Measurements from ENCODE around the gene SLC34A1. TPM values are rescaled to one million over a fixed set of nuclear protein-coding genes. Genes with fewer than 3 reads are reported as not detected.
A peak's percentile ranks its signal among the peaks of the same experiment; 100 is the strongest.

The SLC34A1 gene
- total and polyA plus RNA-seq, 8 donors = not detected

DNA sequence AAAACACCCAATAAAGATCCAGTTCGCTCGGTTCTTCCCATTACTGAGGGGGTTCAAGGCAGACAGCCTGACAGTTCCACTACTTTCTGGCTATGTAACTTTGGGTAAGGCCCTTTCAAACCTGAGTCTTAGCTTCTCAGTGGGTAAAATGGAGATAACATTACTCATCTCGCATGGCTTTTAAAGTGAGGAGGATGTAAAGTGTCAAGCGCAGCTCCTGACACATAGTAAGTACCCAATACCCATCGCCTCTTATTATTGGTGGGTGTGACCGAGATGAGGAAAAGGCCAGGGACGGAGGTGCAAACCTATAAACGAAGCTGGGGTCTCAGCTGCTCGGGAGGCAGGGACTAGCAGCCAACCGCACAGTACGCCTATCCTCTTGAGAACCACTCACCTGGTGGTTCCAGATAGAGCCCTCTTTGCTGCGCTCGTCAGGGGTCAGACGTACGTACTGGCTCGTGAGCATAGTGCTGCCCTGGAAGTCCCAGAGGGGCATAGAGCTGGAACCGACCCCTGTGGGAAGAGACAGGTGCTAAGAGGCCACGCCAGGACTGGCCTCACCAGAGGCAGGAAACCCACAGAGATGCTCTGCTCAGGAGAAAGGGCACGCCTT, 33.4 kb upstream of the SLC34A1 start:
- FAIRE-seq (no peak), ATAC-seq (peak; percentile 2 to 10 (median 3)), DNase-seq (peak in 3 of 6 donors; percentile 43 to 52 (median 49))
- 4% methylated on average over 19 of the region's 19 CpGs for WGBS, 2 donors
- intact Hi-C loops (cut with DNase I) = no loop called here
- Histone ChIP-seq H3K4me3 (peak overlapping the region; percentile 67 to 83 (median 78)), H3K4me1 (peaks cover 8 to 39% (median 12%) of the 10 kb centered on the region in 3 donors), H3K9me3 (no peaks in the 10 kb centered on the region), H3K27me3 (no peaks in the 10 kb centered on the region), H3K36me3 (no peaks in the 10 kb centered on the region), H3K27ac (peak overlapping the region; percentile 84 to 94 (median 89))
- TF ChIP-seq, protein P1, sequence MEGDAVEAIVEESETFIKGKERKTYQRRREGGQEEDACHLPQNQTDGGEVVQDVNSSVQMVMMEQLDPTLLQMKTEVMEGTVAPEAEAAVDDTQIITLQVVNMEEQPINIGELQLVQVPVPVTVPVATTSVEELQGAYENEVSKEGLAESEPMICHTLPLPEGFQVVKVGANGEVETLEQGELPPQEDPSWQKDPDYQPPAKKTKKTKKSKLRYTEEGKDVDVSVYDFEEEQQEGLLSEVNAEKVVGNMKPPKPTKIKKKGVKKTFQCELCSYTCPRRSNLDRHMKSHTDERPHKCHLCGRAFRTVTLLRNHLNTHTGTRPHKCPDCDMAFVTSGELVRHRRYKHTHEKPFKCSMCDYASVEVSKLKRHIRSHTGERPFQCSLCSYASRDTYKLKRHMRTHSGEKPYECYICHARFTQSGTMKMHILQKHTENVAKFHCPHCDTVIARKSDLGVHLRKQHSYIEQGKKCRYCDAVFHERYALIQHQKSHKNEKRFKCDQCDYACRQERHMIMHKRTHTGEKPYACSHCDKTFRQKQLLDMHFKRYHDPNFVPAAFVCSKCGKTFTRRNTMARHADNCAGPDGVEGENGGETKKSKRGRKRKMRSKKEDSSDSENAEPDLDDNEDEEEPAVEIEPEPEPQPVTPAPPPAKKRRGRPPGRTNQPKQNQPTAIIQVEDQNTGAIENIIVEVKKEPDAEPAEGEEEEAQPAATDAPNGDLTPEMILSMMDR (IDR thresholded peaks at IDR 0.05) = no peak

DNA sequence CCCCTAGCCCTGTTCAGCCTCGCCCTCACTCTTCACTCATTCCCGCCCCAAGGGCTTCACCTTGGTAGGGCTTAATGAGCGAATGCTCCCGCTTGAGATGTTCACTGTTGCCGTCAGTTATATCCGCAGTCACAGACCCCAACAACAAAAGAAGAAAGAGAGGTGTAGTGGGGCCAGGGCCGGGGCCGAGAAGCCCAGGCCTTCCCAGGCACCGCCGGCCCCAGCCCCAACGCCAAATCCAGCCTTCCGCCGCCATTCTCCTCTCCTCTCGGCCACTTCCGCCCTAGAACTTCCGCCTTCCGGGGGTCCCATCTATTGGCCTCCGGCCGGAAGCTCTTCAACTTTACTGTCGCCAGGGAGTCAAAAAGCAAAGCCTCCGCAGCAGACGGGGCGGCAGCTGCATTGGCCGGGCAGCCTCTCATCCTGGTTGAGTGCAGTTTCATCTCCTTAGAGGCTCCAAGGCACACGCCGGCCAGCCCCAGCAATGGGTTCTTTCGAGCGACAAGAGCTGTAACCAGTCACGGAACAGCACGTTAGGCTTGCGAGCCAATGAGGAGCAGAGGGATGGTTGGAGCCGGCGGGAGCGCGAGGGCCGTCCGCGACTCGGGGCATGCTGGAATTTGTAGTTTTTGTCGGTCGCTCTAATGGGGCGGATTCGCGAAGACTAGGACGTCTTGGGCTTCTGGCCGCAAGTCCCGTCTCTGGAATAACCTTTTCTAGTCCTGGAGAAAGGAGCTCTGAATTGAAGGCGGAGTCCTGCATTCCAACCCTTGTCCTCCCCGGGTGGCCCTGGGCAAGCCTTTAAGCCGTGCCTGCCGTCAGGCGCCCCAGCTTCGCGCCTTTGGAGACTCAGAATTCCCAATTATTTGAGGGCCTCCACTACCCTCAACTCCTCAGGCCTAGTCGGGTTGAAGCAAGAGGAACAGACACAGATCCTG, 32.6 kb upstream of the SLC34A1 start, which contains the start of gene LMAN2:
Gene LMAN2 (minus strand): TSS at position 277 of the 938 bp plus-strand sequence. CDS start 21 bp downstream, at position 256.
- no peaks in the 10 kb centered on the region for H3K9me3 ChIP-seq
- peaks cover 8 to 36% (median 12%) of the 10 kb centered on the region in 3 donors for H3K4me1 ChIP-seq
- H3K4me3 ChIP-seq = peak within 1 kb of the TSS; percentile 67 to 83 (median 78)
- 7% methylated on average over 53 to 55 of the region's 55 CpGs for WGBS, 2 donors
- peak within 1 kb of the TSS; percentile 84 to 94 (median 89) for H3K27ac ChIP-seq
- no peaks in the 10 kb centered on the region for H3K36me3 ChIP-seq
- DNase-seq (peak; percentile 89 to 95 (median 94)), ATAC-seq (peak; percentile 97 to 99 (median 98)), FAIRE-seq (no peak)
- H3K27me3 ChIP-seq = no peaks in the 10 kb centered on the region
- intact Hi-C loops (cut with DNase I) = no loop called here
- TF ChIP-seq, protein P1 (IDR thresholded peaks at IDR 0.05) = no peak

DNA sequence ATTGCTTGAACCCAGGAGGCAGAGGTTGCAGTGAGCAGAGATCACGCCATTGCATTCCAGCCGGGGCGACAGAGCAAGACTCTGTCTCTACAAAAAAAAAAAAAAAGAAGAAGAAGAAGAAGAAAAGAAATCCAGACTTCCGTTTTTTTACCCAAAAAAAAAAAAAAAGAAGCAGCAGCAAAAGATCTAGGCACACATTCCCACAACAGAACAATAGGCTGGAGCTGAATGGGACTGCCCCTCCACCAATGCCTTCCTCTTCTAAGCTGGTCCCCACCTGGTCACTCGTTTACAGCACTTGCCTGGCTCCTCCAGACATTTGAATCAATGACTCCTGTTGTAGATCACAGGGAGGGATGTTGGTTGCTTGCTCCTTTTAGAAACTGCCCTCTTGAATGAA, 31.1 kb upstream of the SLC34A1 start:
- ATAC-seq (no peak), DNase-seq (peak in 1 of 6 donors; percentile 2), FAIRE-seq (no peak)
- Histone ChIP-seq H3K4me1 (peaks cover 4 to 23% (median 6%) of the 10 kb centered on the region in 3 donors), H3K4me3 (no peak overlapping the region), H3K36me3 (no peaks in the 10 kb centered on the region), H3K9me3 (no peaks in the 10 kb centered on the region), H3K27ac (no peak overlapping the region), H3K27me3 (no peaks in the 10 kb centered on the region)
- TF ChIP-seq, protein P1 (IDR thresholded peaks at IDR 0.05) = no peak
- WGBS, 2 donors = 77 to 81% methylated on average over 5 of the region's 5 CpGs
- intact Hi-C loops (cut with DNase I) = no loop called here

DNA sequence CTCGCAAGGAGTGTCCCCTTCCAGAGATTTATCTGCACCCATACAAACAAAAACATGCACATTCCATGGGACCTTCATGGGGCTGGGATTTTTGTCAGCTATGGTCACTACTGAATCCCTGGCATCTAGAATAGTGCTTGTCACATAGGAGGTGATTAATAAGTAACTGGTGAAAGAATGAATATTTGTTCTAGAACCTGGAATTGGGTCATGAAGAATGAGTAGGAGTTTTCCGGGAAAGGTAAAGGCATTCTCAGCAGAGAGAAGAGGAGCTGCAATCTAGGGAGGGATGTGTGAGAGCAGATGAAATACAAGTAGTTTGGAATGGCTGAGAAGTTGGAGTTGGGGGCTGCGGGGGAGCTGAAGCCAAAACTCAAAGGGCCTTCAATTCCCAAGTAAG, 30.0 kb upstream of the SLC34A1 start:
- FAIRE-seq (no peak), ATAC-seq (no peak), DNase-seq (peak in 1 of 6 donors; percentile 1)
- no peaks in the 10 kb centered on the region for H3K9me3 ChIP-seq
- TF ChIP-seq, protein P1 (IDR thresholded peaks at IDR 0.05) = no peak
- H3K36me3 ChIP-seq = no peaks in the 10 kb centered on the region
- H3K27ac ChIP-seq = no peak overlapping the region
- H3K4me1 ChIP-seq = peaks cover 0 to 13% (median 0%) of the 10 kb centered on the region in 3 donors
- intact Hi-C loops (cut with DNase I) = no loop called here
- no peaks in the 10 kb centered on the region for H3K27me3 ChIP-seq
- no peak overlapping the region for H3K4me3 ChIP-seq
- WGBS, 2 donors = 85 to 88% methylated on average over 3 of the region's 3 CpGs

Data from pancreas (tissue), 10 donors.